ENCODE results near the gene PPM1J. TPM values are rescaled to one million over a fixed set of nuclear protein-coding genes. Genes with fewer than 3 reads are reported as not detected.
A peak's percentile ranks its signal among the peaks of the same experiment; 100 is the strongest.

PPM1J gene
- total RNA-seq, 1 donor from 2014 or later: 0.32 TPM

DNA sequence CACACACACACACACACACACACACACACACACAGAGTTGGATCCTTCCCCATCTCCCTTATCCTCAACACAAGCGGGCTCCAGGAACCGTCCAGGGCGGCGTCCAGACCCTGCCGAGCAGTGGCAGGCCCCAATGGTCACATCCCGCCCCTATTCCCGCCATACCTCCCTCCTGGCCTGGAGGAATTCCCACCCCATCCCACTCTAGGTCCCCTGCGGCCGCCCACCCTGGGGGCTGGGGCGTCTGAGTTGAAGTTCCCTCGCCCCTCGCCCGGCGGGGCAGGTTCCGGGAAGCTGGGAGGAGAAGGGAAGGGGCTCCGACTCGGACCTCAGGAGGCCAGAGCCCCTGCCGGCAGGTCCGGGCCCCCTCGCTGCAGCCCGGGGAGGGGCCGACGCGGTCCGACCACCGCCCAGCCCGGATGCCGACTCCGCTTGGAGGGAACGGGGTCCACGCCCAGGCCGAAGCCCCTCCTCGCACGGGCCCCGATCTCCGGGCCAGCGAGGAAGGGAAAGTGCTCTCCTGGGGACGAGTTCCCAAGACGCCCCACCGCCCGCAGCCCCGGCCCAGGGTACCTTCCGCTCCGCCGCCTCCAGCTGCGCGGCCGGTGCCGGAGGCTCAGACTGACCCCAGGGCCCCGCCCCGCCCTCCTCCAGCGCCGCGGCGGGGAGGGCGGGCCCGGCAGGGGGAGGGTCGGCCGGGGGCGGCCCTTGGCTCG, 8.5 kb downstream of the PPM1J start, which contains the start of gene RHOC:
TSS of gene RHOC (minus strand) at position 623 of the 716 bp plus-strand sequence. CDS start 3,328 bp downstream, outside the sequence.
- TF ChIP-seq, protein P1, sequence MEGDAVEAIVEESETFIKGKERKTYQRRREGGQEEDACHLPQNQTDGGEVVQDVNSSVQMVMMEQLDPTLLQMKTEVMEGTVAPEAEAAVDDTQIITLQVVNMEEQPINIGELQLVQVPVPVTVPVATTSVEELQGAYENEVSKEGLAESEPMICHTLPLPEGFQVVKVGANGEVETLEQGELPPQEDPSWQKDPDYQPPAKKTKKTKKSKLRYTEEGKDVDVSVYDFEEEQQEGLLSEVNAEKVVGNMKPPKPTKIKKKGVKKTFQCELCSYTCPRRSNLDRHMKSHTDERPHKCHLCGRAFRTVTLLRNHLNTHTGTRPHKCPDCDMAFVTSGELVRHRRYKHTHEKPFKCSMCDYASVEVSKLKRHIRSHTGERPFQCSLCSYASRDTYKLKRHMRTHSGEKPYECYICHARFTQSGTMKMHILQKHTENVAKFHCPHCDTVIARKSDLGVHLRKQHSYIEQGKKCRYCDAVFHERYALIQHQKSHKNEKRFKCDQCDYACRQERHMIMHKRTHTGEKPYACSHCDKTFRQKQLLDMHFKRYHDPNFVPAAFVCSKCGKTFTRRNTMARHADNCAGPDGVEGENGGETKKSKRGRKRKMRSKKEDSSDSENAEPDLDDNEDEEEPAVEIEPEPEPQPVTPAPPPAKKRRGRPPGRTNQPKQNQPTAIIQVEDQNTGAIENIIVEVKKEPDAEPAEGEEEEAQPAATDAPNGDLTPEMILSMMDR (IDR thresholded peaks at IDR 0.05): no peak
- Histone ChIP-seq H3K36me3 (peaks cover 19% of the 10 kb centered on the region), H3K27ac (peak within 1 kb of the TSS; percentile 92), H3K4me1 (peaks cover 47% of the 10 kb centered on the region), H3K9me3 (no peaks in the 10 kb centered on the region), H3K4me3 (peak within 1 kb of the TSS; percentile 97), H3K27me3 (no peaks in the 10 kb centered on the region)
- DNase-seq: peak; percentile 88
- intact Hi-C loops (cut with DNase I): loop anchor here (10.0 kb wide), 1 partner anchor 82 kb away; no protein-coding TSS in a partner anchor
- peak; percentile 87 for ATAC-seq

DNA sequence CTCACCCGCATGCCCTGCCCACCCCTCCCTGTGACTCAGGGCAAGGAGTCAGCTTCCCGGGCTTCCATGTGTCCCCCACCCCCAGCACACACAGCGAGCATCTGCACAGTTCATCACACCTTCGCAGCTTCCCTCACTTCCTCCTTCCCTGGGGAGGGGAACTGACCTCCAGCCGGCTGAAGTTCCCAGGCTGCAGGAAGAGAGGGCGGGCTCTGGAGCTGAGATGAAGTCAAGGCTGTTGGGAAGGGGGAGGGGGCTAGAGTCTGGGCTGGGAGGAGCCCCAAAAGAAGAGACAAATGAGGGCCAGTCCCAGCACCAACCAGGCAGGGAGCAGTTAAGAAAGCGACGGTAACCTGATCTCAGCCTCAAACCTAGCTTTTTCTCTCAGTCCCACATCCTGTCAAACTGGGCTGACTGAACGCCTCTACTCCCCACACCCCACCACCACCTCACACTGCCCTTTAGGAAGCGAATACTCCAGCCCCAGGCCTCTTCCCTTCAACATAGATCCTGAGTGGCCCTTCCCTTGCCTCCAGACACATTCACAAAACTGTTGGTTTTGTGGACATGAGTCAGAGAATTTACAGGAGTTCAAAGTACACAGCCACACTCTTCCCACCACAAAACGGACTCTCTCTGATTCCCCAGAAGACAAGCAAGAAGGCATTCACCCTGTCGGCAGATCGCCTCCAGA, 10.1 kb downstream of the PPM1J start:
- ATAC-seq (peak; percentile 68), DNase-seq (peak; percentile 86)
- Histone ChIP-seq H3K4me3 (peak overlapping the region; percentile 97), H3K36me3 (peaks cover 19% of the 10 kb centered on the region), H3K27me3 (no peaks in the 10 kb centered on the region), H3K9me3 (no peaks in the 10 kb centered on the region), H3K4me1 (peaks cover 62% of the 10 kb centered on the region), H3K27ac (peak overlapping the region; percentile 75)
- TF ChIP-seq, protein P1 (IDR thresholded peaks at IDR 0.05): no peak
- intact Hi-C loops (cut with DNase I): loop anchor here (10.0 kb wide), 1 partner anchor 80 kb away; no protein-coding TSS in a partner anchor

DNA sequence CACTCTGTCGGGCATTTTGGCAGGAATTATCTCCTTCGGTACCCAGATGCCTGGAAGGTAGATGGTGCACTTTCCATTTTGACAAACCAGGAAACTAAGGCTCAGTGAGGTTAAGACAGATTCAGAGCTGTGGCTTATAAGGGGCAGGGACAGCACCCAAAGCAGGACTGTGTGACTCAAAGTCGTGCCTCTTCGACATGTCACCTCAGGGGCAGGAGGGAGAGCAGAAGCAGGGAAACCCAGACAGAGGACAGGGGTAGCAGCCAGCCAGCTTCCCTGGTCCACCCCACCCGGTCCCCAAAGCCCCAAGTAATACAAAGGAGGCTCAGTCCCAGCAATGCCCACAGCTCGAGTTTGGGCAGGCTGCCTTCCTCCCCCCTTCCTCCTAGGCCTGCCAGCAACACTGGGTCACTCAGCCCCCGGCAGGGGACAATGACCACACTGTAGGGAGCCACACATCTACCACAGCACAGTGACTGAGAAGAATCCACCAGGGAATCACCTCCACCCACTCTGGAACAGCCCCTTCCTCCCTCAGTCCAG, 10.7 kb downstream of the PPM1J start:
- ATAC-seq (no peak), DNase-seq (no peak)
- TF ChIP-seq, protein P1 (IDR thresholded peaks at IDR 0.05): no peak
- Histone ChIP-seq H3K9me3 (no peaks in the 10 kb centered on the region), H3K36me3 (peaks cover 22% of the 10 kb centered on the region), H3K4me1 (peaks cover 69% of the 10 kb centered on the region), H3K4me3 (peak overlapping the region; percentile 97), H3K27ac (peak overlapping the region; percentile 75), H3K27me3 (no peaks in the 10 kb centered on the region)
- intact Hi-C loops (cut with DNase I): loop anchor here (10.0 kb wide), 1 partner anchor 80 kb away; no protein-coding TSS in a partner anchor

DNA sequence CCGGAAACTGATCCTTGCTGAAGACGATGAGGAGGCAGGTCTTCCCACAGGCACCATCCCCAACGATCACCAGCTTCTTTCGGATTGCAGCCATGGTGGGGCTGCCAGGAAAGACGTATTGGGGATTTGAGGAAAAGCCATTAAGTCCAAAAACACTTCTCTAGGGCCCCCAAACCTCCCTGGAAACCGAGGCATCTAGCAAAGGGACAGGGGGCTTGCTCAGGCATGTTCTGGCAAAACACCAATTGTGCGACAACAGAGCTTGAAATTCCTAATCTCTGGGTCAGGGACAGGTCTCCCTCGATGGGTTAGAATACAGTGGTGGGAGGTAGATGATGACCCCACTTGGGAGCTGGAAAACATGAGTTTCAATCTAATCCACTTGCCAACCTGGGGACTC, 11.4 kb downstream of the PPM1J start:
- peak overlapping the region; percentile 75 for H3K27ac ChIP-seq
- no peaks in the 10 kb centered on the region for H3K9me3 ChIP-seq
- no peak overlapping the region for H3K4me3 ChIP-seq
- H3K36me3 ChIP-seq: peaks cover 24% of the 10 kb centered on the region
- H3K27me3 ChIP-seq: no peaks in the 10 kb centered on the region
- DNase-seq (no peak), ATAC-seq (no peak)
- intact Hi-C loops (cut with DNase I): loop anchor here (10.0 kb wide), 1 partner anchor 79 kb away; no protein-coding TSS in a partner anchor
- peaks cover 76% of the 10 kb centered on the region for H3K4me1 ChIP-seq
- TF ChIP-seq, protein P1 (IDR thresholded peaks at IDR 0.05): no peak

DNA sequence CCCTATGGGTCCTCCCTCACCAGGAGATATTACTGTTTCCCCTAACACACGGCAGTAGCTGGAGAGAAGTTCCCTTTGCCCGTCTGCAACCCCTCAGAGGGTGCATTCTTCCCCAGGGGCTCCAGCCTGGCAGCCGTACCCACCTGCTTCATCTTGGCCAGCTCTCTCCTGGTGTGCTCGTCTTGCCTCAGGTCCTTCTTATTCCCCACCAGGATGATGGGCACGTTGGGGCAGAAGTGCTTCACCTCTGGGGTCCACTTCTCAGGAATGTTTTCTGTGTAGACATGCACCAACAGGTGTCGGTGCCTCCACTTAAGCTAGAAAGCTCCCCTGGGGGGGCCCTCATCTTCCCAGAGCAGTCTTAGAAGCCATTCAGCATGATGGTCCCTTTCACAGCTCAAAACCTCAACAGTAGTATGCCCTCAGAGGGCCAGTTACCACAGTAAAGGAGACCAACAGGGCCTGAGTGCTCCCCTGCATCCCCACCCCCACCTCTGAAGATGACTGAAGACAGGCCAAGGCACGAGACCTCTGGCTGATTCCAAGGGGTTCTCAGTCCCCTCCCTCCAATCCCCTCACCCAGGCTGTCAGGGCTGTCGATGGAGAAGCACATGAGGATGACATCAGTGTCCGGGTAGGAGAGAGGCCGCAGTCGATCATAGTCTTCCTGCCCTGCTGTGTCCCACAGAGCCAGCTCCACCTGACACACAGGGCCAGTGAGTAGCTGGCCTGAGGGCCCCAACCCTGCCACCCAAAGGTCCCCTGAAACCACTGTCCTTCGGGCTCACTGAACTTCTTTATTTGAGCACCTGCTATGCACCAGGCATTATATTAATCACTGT, 12.5 kb downstream of the PPM1J start:
- intact Hi-C loops (cut with DNase I): loop anchor here (10.0 kb wide), 1 partner anchor 78 kb away; no protein-coding TSS in a partner anchor
- H3K4me1 ChIP-seq: peaks cover 79% of the 10 kb centered on the region
- no peaks in the 10 kb centered on the region for H3K27me3 ChIP-seq
- H3K27ac ChIP-seq: peak overlapping the region; percentile 76
- peaks cover 34% of the 10 kb centered on the region for H3K36me3 ChIP-seq
- H3K9me3 ChIP-seq: no peaks in the 10 kb centered on the region
- H3K4me3 ChIP-seq: no peak overlapping the region
- DNase-seq (peak; percentile 36), ATAC-seq (no peak)
- TF ChIP-seq, protein P1 (IDR thresholded peaks at IDR 0.05): no peak

Data from upper lobe of right lung (tissue), 1 donor.